Measurements from ENCODE around the gene COL6A5. TPM values are rescaled to one million over a fixed set of nuclear protein-coding genes. Genes with fewer than 3 reads are reported as not detected.

The COL6A5 gene
- total RNA-seq, 1 experiment from 2014 or later = 0.04 TPM

- Histone ChIP-seq H3K27me3 (ENCODE audit: insufficient read depth, low read length) (no peaks in the 10 kb centered on the region), H4K8ac (replicated peaks; ENCODE audit: insufficient read length, low read depth, low read length) (no peak overlapping the region), H3K56ac (ENCODE audit: insufficient read length, low read depth, low read length) (no peak overlapping the region), H4K91ac (ENCODE audit: insufficient read length, low read depth, low read length) (no peak overlapping the region), H4K20me1 (ENCODE audit: control insufficient read depth, insufficient read depth, insufficient read length) (no peaks in the 10 kb centered on the region), H3K14ac (ENCODE audit: insufficient read depth, low read length) (no peak overlapping the region), H3K4me1 (ENCODE audit: insufficient read depth, low read length) (no peaks in the 10 kb centered on the region), H2BK12ac (ENCODE audit: insufficient read length, low read depth, low read length) (no peak overlapping the region), H4K5ac (ENCODE audit: insufficient read length, low read depth, low read length) (no peak overlapping the region), H3K27ac (ENCODE audit: insufficient read length, low read depth, low read length) (no peak overlapping the region), H2AFZ (ENCODE audit: low read length) (no peak overlapping the region), H3K79me2 (ENCODE audit: insufficient read depth, low read length) (no peaks in the 10 kb centered on the region), H2BK120ac (ENCODE audit: low read depth, low read length, poor library complexity, severe bottlenecking) (no peak overlapping the region), H3T11ph (ENCODE audit: low read length) (no peak overlapping the region), H3K4me2 (ENCODE audit: insufficient read depth, insufficient read length, low read length) (no peak overlapping the region), H3K23me2 (ENCODE audit: insufficient read length, low read depth, low read length, poor library complexity, severe bottlenecking) (no peaks in the 10 kb centered on the region), H2BK5ac (ENCODE audit: insufficient read length, low read length) (no peak overlapping the region), H2BK15ac (ENCODE audit: low read depth, low read length) (no peak overlapping the region), H3K4ac (ENCODE audit: low read depth, low read length) (no peak overlapping the region), H3K79me1 (ENCODE audit: insufficient read depth, low read depth, low read length, poor library complexity, severe bottlenecking) (no peaks in the 10 kb centered on the region), H3K9me3 (ENCODE audit: control insufficient read depth, low read depth, low read length) (no peaks in the 10 kb centered on the region), H3K18ac (ENCODE audit: insufficient read length, low read depth, low read length) (no peak overlapping the region), H3K23ac (ENCODE audit: insufficient read length, low read depth, low read length) (no peak overlapping the region), H2AK5ac (ENCODE audit: insufficient read length, low read length) (no peak overlapping the region), H3K9ac (ENCODE audit: extremely low read depth, insufficient read length, low read length) (no peak overlapping the region), H2BK20ac (ENCODE audit: low read depth, low read length, poor library complexity, severe bottlenecking) (no peak overlapping the region)
- H3K36me3 Mint-ChIP-seq (ENCODE audit: insufficient read depth in 1 of 3, low read depth in 3 of 3) = no peaks in the 10 kb centered on the region
- no peaks in the 10 kb centered on the region for H3K9me3 Mint-ChIP-seq
- H3K4me3 Mint-ChIP-seq = no peak overlapping the region
- H3K4me1 Mint-ChIP-seq = 0 out of 4 replicates have a peak, but pooled peaks cover 0 to 2% of the 10 kb centered on the region in 2 experiments
- TF ChIP-seq, protein P1, sequence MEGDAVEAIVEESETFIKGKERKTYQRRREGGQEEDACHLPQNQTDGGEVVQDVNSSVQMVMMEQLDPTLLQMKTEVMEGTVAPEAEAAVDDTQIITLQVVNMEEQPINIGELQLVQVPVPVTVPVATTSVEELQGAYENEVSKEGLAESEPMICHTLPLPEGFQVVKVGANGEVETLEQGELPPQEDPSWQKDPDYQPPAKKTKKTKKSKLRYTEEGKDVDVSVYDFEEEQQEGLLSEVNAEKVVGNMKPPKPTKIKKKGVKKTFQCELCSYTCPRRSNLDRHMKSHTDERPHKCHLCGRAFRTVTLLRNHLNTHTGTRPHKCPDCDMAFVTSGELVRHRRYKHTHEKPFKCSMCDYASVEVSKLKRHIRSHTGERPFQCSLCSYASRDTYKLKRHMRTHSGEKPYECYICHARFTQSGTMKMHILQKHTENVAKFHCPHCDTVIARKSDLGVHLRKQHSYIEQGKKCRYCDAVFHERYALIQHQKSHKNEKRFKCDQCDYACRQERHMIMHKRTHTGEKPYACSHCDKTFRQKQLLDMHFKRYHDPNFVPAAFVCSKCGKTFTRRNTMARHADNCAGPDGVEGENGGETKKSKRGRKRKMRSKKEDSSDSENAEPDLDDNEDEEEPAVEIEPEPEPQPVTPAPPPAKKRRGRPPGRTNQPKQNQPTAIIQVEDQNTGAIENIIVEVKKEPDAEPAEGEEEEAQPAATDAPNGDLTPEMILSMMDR (conservative IDR thresholded peaks at IDR 0.05) = no peak
- H3K27ac Mint-ChIP-seq = no peak overlapping the region
- H3K27me3 Mint-ChIP-seq (ENCODE audit: low read depth) = peaks cover 2% of the 10 kb centered on the region
- no peak for DNase-seq
Observed at GRCh38 chr3:130459944-130460343, 114.5 kb downstream of the COL6A5 start.
